SK-N-SH (cell line): ENCODE data around the gene NDUFS6.

Experiments used
- CTCF ChIP-seq: fragments of 200-600 bp; sonication (generic); IDR thresholded peaks from 2 replicates; pipeline ENCODE4 v1.6.1; 2017; ENCODE audit warnings: antibody characterized with exemption, mild to moderate bottlenecking, moderate library complexity
- EP300 ChIP-seq, 2 experiments: IDR thresholded peaks; 2 replicates each; pipeline versions ENCODE4 v1.4.0 to v1.6.1; 2012; ENCODE audit warnings: borderline replicate concordance in 1 of 2, low read depth in 1 of 2, low read length in 1 of 2
- GABPA ChIP-seq: IDR thresholded peaks from 2 replicates; pipeline ENCODE4 v1.4.0; 2012; ENCODE audit warnings: low read depth, mild to moderate bottlenecking
- NFIC ChIP-seq: IDR thresholded peaks from 2 replicates; pipeline ENCODE4 v1.4.0; 2012; ENCODE audit warnings: borderline replicate concordance
- POLR2AphosphoS5 ChIP-seq: IDR thresholded peaks from 2 replicates; pipeline ENCODE4 v1.6.1; 2012; ENCODE audit warnings: low read depth, low read length
- TAF1 ChIP-seq: IDR thresholded peaks from 2 replicates; pipeline ENCODE4 v1.6.1; 2012; ENCODE audit warnings: low read depth, mild to moderate bottlenecking, low read length, moderate library complexity, borderline replicate concordance
- TCF12 ChIP-seq: IDR thresholded peaks from 2 replicates; pipeline ENCODE4 v1.4.0; 2012
- YY1 ChIP-seq: IDR thresholded peaks from 2 replicates; pipeline ENCODE4 v1.4.0; 2012; ENCODE audit warnings: low read depth, mild to moderate bottlenecking

GRCh38 chr5:1821862-1822261 lies 20.7 kb downstream of the NDUFS6 start:
- TF ChIP-seq CTCF (no peak), TCF12 (no peak), TAF1 (no peak), EP300 (IDR thresholded peaks at IDR 0.05; ENCODE audit: borderline replicate concordance in 1 of 2, low read depth in 1 of 2, low read length in 1 of 2) (no peak), YY1 (no peak), NFIC (no peak), GABPA (no peak), POLR2AphosphoS5 (no peak)
